HG03095 (cell line): ENCODE measurements around the gene GLRA2.

Source experiments
- ATAC-seq: cut with Tn5 transposase; IDR thresholded peaks from one replicate; pipeline ENCODE4 v1.9.1; 2021; ENCODE audit warnings: moderate library complexity; ENCODE audit not compliant: unreplicated experiment

GLRA2 gene

GRCh38 chrX:14529290-14529989, at the start of gene GLRA2:
TSS of gene GLRA2 (plus strand) at chrX:14529536. CDS start at chrX:14530058, 522 bp downstream.
- ATAC-seq = no peak

- ATAC-seq = no peak
These were observed 39.9 kb upstream of the GLRA2 start for GRCh38 chrX:14489437-14489836.

- no peak for ATAC-seq
These were observed 37.6 kb upstream of the GLRA2 start for GRCh38 chrX:14491689-14492088.

- ATAC-seq = peak; percentile 23
These were observed 32.7 kb upstream of the GLRA2 start for GRCh38 chrX:14496674-14497073.

GRCh38 chrX:14497184-14497666, 32.1 kb upstream of the GLRA2 start:
- peak; percentile 75 for ATAC-seq

- ATAC-seq = no peak
These were observed 28.0 kb upstream of the GLRA2 start for GRCh38 chrX:14501327-14501726.

- no peak for ATAC-seq
These were observed 24.3 kb upstream of the GLRA2 start for GRCh38 chrX:14504960-14505538.

- no peak for ATAC-seq
These were observed 23.7 kb upstream of the GLRA2 start for GRCh38 chrX:14505648-14506047.

- no peak for ATAC-seq
These were observed 22.5 kb upstream of the GLRA2 start for GRCh38 chrX:14506866-14507265.

GRCh38 chrX:14508025-14508690, 21.2 kb upstream of the GLRA2 start:
- ATAC-seq = no peak

- no peak for ATAC-seq
These were observed 19.8 kb upstream of the GLRA2 start for GRCh38 chrX:14509325-14510057.

GRCh38 chrX:14528629-14529289, 577 bp upstream of the GLRA2 start:
- no peak for ATAC-seq

GRCh38 chrX:14533867-14534266, 4.5 kb downstream of the GLRA2 start:
- ATAC-seq = no peak

- ATAC-seq = no peak
These were observed 16.9 kb downstream of the GLRA2 start for GRCh38 chrX:14546190-14546589.

GRCh38 chrX:14554131-14554715, 24.9 kb downstream of the GLRA2 start:
- no peak for ATAC-seq

GRCh38 chrX:14564058-14564457, 34.7 kb downstream of the GLRA2 start:
- ATAC-seq = no peak

GRCh38 chrX:14573161-14573560, 43.8 kb downstream of the GLRA2 start:
- ATAC-seq = no peak

GRCh38 chrX:14581081-14581480, 51.7 kb downstream of the GLRA2 start:
- no peak for ATAC-seq

GRCh38 chrX:14584548-14584947, 55.2 kb downstream of the GLRA2 start:
- ATAC-seq = no peak

GRCh38 chrX:14590216-14590615, 60.9 kb downstream of the GLRA2 start:
- no peak for ATAC-seq
